HG02623 (cell line): ENCODE measurements around the gene LRRC14B.
"Not testable (repeated sequence)": the region's sequence is repeated elsewhere in the genome, so short reads cannot be mapped to it uniquely, and the experiment has no call there.

Experiments
- ATAC-seq: cut with Tn5 transposase; IDR thresholded peaks from one replicate; pipeline ENCODE4 v1.9.1; 2021; ENCODE audit warnings: moderate library complexity; ENCODE audit not compliant: unreplicated experiment

The LRRC14B gene

GRCh38 chr5:204966-205670 is 13.8 kb downstream of the LRRC14B start:
- ATAC-seq: no peak

GRCh38 chr5:206406-206805 is 15.1 kb downstream of the LRRC14B start:
- ATAC-seq: no peak

GRCh38 chr5:206927-207536 is 15.7 kb downstream of the LRRC14B start:
- no peak for ATAC-seq

GRCh38 chr5:207599-207998 is 16.3 kb downstream of the LRRC14B start:
- no peak for ATAC-seq

- ATAC-seq: no peak
Observed at GRCh38 chr5:208449-209114, 17.3 kb downstream of the LRRC14B start.

- no peak for ATAC-seq
Observed at GRCh38 chr5:213803-214395, 22.6 kb downstream of the LRRC14B start.

GRCh38 chr5:215256-215655 is 24.0 kb downstream of the LRRC14B start:
- not testable (repeated sequence) for ATAC-seq

- not testable (repeated sequence) for ATAC-seq
Observed at GRCh38 chr5:216076-216475, 24.8 kb downstream of the LRRC14B start.

- ATAC-seq: peak; percentile 71
Observed at GRCh38 chr5:217494-218456, 26.5 kb downstream of the LRRC14B start, which contains the start of the genes CCDC127 and SDHA. CCDC127 (minus strand) TSS chr5:218153; CDS start chr5:216849, 1,304 bp downstream. SDHA (plus strand) TSS chr5:218320; CDS start chr5:218356, 36 bp downstream.

GRCh38 chr5:218457-219291 is 27.4 kb downstream of the LRRC14B start:
- peak; percentile 19 for ATAC-seq

- ATAC-seq: no peak
Observed at GRCh38 chr5:219460-219863, 28.2 kb downstream of the LRRC14B start.

GRCh38 chr5:219991-220390 is 28.7 kb downstream of the LRRC14B start:
- no peak for ATAC-seq

GRCh38 chr5:222951-223715 is 31.8 kb downstream of the LRRC14B start:
- not testable (repeated sequence) for ATAC-seq

- no peak for ATAC-seq
Observed at GRCh38 chr5:223791-224190, 32.5 kb downstream of the LRRC14B start.

- ATAC-seq: no peak
Observed at GRCh38 chr5:225334-225733, 34.0 kb downstream of the LRRC14B start.

GRCh38 chr5:227375-227774 is 36.1 kb downstream of the LRRC14B start:
- ATAC-seq: not testable (repeated sequence)

- ATAC-seq: no peak
Observed at GRCh38 chr5:228886-229285, 37.6 kb downstream of the LRRC14B start.

GRCh38 chr5:230711-231110 is 39.4 kb downstream of the LRRC14B start:
- no peak for ATAC-seq

GRCh38 chr5:231661-232060 is 40.4 kb downstream of the LRRC14B start:
- ATAC-seq: no peak
